ENCODE data around the gene EIF3L. TPM values are rescaled to one million over a fixed set of nuclear protein-coding genes. Genes with fewer than 3 reads are reported as not detected.

Gene EIF3L
- total RNA-seq, 1 donor from 2014 or later = 358 TPM

DNA sequence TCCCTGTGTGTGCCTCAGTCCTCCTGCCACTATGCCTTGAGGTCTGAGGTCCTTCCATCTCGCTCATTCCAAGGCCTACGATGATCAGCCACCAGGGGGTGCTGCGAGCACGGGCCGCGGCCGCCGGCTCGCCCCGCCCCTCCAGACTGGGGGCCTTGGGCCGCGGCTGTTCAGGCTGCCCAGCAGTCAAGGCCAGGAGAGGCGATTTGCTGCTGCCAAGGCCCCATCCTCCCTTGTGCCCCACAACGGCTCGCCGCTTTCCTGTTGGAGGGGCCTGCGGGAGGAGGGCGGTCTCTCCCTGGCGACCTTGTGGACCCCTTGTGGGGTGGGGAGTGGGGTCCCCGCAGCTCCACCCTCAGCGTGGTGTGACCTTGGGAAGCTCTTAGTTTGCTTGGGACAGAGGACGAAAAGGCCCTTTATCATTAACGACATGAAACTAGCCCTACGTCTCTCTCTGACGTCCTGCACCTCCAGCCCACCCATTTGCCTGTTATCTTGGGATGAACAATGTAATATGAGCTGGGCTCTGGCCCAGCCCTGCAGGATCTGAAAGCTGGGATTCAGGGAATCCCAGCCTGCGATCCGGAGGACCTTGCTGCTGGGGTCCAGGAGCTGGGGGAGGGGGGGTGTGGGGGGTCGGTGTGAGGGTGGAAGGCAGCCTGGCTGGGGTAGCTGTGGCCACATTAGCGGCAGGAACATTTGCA lies 31.4 kb upstream of the EIF3L start:
- peak; percentile 88 for DNase-seq

DNA sequence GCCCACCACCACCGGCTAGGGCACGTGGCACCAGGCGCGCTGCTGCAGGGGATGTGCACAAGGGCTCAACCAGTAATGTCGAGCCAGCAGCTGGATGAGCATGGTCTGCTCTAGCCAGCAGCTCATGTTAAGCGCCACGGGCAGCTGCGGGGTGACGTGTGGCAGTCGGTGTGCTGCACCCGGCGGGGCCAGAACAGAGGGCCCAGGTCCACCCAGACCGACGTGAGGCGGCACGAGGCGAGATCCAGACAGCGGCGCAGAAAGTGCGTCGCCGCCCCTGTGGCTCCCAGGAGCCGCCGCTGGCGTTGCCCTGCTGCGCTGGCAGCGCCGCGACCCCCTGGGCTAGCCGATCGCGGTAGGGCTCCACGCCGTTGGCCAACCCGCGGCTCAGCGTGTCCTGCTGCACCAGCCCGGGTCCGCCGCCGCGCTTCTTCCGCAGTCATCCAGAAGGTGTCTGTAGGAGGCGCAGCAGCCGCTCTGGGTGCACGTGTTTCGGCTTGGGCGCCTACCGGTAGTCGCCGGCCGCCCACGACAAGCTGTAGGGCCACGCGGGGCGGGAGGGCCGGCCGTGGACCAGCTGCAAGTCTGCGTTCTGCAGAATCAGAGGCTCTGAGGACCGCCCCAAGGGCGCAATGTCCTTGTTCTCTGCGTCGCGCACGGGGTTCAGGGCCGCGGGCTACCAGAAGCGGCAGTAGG lies 30.7 kb upstream of the EIF3L start:
- peak; percentile 72 for DNase-seq

DNA sequence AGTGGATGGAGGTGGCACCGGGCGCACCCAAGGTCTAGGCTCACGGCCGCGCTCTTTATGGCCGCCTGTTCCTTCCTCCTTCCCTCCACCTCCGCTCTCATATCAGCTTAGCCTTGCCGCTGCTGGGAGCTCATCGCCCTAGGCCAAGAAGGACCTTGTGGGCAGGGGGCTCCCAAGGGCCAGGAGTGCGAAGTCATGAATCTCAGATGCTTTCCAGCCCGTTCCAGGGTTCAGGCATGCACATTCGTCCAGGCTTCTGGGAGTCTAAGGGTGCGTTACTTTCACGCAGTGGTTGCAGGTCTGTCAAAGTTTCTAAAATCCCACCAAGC lies 30.1 kb upstream of the EIF3L start:
- DNase-seq = no peak

DNA sequence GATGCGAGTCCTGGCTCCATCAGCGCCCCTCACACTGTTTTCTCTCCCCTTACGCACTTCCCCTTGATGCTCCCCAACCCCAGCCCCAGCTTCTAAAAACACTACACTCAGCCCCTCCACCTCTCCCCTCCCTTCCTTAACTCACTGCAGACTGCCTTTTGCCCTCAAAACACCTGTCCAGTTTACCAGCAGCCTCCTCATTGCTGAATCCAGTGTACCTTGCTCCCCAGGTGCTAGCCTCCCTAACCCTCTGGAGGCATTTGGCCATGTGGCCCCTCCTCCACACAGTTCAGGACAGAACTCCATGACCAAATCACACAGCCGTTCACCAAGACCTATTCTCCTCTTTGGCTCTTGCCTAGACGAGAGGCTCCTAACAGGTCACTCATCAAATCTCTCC lies 28.9 kb upstream of the EIF3L start:
- DNase-seq = no peak

DNA sequence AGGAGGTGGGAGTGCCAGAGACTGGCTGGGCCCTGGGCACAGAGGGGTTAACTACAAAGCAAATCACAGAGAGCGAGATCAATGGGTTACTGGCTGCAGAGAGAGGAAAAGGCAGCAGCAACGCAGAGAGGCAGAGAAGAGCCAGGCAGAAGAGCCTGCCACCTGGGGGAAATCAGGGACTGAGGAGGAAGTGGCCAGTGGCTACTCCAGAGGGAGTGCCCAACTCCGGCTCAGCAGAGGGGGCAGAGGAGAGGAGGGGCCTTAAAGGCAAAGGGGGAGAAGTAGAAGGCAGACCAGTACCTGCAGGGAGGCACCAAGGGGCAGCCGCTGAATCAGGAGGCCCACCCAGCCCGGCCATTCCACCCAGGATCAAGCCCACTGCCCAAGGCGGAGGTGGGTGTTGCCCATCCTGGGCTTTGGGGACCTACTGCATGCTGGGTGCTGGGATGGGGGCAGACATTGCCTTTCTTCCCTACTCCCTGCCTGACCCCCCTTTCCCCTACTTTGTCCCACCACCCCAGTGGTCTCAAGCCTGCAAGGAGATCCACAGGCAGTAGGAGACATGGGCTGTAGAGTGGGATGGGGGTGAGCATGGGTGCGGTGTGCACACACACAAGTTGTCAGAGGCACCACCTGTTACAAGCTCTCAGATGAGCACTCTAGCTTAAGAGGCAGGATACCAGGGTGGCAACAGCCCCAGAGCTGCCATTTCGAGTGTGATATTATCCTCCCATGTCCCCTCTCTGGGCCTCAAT lies 27.0 kb upstream of the EIF3L start:
- no peak for DNase-seq

DNA sequence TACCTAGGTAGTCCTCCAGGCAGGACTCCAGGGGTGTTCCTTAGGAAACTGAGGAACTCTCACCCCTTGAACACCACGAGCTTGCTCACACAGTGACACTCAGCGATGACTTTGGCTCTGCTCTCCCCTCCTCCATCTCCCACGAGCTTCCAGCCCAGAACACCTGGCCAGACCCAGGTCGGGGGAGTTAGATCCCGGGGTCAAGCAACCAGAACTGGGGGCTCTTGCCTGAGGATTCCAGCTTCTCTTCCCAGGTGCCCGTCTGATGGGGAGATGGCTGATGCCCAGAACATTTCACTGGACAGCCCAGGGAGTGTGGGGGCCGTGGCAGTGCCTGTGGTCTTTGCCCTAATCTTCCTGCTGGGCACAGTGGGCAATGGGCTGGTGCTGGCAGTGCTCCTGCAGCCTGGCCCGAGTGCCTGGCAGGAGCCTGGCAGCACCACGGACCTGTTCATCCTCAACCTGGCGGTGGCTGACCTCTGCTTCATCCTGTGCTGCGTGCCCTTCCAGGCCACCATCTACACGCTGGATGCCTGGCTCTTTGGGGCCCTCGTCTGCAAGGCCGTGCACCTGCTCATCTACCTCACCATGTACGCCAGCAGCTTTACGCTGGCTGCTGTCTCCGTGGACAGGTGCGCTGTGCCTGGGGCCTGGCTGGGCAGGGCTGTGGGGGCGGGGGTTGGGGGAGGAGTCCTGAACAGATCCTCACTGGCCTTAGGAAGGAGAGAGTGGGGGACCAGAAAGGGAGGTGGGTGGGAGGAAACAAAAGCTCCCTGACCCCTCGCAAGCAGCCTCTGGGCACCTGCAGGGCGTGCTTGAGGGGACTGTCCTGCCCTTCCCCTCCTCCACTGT lies 25.9 kb upstream of the EIF3L start, which contains the start of gene GALR3:
TSS of gene GALR3 (plus strand) at position 249 of the 852 bp plus-strand sequence. CDS start at position 274, 25 bp downstream.
- DNase-seq = no peak

DNA sequence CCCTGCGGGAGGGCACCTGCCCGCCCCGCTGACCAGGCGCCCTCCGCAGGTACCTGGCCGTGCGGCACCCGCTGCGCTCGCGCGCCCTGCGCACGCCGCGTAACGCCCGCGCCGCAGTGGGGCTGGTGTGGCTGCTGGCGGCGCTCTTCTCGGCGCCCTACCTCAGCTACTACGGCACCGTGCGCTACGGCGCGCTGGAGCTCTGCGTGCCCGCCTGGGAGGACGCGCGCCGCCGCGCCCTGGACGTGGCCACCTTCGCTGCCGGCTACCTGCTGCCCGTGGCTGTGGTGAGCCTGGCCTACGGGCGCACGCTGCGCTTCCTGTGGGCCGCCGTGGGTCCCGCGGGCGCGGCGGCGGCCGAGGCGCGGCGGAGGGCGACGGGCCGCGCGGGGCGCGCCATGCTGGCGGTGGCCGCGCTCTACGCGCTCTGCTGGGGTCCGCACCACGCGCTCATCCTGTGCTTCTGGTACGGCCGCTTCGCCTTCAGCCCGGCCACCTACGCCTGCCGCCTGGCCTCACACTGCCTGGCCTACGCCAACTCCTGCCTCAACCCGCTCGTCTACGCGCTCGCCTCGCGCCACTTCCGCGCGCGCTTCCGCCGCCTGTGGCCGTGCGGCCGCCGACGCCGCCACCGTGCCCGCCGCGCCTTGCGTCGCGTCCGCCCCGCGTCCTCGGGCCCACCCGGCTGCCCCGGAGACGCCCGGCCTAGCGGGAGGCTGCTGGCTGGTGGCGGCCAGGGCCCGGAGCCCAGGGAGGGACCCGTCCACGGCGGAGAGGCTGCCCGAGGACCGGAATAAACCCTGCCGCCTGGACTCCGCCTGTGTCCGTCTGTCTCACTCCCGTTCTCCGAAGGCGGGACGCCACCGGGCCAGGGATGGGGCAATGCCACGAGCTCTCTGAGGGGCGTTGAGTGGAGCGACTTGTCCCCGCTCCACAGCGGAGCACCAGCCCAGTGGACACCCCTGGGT lies 24.3 kb upstream of the EIF3L start:
- peak; percentile 69 for DNase-seq

DNA sequence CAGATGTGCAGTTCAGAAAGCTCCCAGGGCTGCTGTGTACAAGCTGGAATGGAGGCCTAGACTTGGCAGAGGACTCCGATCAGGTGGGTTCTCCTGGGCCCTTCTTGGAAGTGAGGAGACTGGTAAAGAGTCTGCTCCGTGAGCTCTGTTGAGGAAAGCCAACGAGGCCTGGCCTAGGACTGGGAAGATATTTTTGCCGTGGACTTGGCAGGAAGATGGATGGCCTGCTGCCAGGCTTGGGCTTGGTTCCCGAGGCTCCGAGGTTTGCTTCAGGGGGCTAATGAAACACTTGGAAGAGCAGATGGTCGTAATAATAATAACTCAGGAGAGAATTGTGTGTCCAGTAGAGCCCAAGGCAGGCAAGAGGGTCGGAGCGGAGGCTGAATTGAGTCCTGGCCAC lies 22.2 kb upstream of the EIF3L start:
- no peak for DNase-seq

DNA sequence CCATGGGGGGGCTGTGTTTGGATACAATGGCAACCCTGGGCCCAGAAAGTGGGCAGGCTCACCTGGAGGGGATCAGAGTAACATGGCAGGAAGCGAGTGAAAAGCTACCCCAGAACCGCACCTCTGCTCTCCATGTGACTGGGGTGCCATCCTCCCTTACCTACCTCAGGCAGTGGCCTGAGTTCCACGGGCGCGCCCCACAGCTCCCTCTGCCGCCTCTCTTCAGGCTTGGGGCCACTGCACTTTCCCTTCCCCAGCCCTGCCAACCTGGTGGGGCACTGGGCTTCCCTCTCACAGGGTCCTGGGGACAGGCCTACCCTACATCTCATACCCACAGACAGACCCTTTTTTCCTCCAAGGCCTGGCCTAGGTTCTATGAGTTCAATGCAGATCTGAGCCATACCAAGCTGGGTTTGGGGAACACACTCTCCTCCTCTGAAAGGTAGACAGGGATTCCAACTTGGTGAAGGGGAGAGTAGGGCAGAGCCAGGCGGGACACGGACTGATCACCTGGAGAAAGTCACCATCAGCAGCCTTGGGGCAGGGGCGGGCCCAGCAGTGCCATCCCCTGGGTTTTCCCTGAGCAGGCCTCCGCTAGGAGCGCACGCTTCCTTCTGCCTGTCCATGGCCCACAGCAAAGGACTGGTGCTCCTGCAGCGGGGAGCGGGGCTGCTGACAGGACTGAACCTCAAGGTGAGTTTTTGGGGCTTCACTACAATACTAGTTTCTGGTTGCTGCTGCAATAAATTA lies 19.0 kb upstream of the EIF3L start:
- DNase-seq = no peak

DNA sequence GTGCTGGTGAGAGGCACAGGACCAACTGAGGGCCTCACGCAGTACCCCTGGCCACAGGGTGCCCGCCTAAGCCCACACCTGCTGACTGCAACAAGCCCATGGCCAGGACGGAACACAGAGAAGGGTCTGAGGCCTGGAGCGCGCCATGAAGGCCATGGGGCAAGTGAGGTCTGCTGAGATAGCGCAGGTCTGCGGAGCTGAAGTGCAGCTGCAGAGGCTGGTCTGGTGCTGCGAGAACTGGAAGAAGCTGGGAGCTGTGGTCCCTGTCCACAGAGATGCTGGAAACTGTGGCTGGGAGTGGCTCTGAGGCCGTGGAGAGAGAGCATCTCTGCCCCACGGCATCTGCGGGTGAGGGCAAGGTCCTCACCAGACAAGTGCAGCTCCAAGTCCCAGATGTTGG lies 17.7 kb upstream of the EIF3L start:
- no peak for DNase-seq

DNA sequence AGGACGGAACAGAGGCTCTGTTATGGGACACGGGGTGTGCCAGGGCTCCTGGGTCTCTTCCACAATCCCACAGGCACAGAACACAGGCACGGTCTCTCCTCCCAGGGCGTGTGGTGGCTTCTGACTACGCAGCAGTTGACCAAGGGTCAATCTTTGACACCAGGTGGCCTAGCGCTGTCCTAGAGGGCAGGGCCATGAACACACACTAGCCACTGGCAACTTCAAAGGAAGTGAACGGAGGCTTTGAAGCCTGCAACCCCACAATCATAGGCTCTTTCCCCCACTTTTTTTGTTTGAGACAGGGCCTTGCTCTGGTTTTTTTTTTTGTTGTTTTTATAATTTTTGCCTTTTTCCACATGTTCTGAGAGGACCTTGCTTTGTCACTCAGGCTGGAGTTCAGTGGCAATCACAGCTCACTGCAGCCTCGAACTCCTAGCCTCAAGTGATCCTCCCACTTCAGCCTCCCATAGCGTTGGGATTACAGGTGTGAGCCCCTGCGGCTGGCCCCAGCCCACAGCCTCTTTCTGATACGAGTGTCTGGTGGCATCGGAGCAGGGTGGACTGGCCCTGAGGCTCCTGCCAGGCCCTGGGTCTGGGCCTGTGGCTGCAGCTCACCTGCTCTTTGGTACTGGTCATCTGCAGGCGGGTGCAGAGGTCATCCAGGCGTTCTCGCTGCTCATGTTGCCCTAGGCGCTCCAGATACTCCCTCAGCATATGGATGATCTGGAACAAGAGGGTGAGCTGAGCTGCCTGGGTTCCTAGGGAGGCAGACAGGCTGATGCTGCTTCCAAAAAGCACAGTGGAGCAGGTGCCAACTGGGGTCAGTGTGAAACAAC lies 17.0 kb upstream of the EIF3L start:
- no peak for DNase-seq

DNA sequence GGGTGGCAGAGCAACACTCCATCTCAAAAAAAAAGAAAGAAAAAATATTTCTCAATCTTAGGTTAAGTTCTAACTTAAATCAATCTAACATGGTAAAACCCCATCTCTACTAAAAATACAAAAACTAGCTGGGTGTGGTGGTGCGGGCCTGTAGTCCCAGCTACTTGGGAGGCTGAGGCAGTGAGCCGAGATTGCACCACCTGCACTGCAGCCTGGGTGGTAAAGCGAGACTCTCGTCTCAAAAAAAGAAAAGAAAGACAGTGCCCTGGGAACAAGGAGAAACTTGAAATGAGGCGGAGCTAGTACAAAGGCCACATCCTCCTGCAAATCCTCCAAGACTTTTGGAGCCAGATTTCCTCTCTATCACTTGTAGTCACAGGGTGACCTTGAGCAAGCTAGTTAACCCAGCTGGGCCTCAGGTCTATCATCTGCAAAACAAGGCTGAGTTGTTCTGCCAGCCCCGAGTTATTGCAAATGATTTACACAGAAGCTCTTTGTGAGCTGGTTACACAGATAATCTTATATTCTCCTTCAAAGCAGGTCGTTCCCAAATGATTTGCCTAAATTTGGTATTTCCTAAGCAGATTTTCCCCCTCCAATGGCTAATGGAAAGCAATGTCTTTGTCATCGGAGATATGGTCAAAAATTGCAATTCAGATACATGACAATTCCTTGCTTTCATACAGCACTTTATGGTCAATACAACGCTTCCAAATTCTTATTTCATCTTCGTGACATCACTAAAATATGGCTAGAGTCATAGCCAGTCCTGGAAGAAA lies 7.0 kb upstream of the EIF3L start:
- no peak for DNase-seq

DNA sequence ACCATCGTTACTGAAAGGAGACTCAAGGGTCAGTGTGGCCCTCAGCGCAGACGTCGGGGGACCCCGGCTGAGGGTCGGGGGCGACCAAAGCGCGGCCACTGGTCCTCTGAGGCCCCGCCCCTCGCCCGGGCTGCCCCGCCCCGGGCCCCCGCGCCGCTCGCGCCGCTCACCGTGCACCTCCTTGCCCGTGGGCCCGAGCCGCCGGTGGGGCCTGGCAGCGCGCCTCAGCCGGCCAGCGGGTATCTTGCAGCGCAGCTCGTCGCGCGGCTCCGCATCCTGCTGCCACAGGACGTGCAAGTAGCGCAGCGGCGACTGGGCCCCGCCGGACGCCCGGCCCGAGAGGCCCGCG lies 5.5 kb upstream of the EIF3L start:
- no peak for DNase-seq

DNA sequence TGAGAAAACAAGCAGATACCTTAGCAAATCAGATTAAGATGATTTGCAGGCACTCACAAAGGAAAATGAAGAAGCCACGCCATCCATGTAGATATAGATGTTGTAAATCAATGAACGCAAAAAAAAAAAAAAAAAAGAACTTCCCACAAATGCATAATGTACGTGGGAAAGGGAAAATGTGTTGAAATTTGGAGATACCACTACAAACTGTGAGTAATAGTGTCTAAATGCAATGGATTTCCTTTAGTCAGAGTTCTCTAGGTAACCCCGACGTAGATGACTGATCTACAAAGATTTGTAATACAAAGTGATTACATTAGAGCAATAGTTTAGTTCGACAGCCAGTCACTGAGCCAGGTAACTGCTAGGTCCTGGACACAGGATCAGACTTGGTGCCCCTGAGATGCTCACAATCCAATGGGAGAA lies 4.3 kb upstream of the EIF3L start:
- DNase-seq = no peak

DNA sequence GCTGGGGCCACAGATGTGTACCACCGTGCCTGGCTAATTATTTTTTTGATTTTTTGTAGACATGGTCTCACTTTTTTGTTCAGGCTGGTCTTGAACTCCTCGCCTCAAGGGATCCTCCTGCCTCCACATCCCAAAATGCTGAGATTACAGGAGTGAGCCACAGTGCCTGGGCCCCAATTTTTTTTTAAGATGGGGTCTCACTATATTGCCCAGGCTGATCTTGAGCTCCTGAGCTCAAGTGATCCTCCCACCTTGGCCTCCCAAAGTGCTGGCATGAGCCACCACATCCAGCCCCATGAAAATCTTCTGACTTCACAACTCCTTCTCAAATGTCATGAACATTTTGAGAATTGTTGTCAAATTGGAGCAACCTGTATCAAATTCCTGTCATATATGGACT lies 2.8 kb upstream of the EIF3L start:
- no peak for DNase-seq

DNA sequence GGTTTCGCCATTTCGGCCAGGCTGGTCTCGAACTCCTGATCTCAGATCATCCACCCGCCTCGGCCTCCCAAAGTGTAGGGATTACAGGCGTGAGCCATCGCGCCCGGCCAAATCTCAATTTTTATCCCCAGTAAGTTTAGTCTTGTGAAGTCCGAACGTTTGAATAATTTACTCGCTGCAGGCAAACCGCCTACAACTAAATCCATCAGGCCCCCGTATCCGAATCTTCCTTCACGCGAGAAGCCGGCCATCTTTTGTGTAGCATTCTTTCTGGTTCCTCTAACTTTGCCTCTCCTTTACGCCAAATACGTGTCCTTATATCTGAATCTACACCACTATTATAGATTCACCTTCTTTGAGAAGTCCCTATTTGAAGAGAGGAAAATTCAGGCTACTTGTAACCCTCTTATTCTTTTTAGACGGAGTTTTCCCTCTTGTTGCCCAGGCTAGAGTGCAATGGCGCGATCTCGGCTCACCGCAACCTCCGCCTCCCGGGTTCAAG lies 581 bp upstream of the EIF3L start:
- DNase-seq = peak; percentile 58

DNA sequence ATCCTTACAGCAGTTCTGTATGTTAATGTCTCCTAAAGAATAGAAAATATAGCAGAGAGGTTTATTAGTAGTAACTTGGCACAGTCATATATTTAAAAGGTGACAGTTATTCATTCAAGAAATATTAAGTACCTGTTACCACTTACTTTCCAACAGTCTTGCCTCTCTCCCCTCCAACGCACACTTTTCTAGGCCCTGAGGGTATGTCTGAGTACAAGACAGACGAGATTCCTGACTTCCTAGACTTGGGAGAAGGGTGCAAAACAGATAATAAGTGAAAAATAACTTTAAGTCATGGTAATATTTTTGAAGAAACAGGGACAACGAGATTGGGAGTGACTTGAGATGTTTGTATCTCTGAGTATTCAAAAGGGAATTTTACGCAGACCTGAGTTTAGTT lies 1.6 kb downstream of the EIF3L start:
- DNase-seq = no peak

DNA sequence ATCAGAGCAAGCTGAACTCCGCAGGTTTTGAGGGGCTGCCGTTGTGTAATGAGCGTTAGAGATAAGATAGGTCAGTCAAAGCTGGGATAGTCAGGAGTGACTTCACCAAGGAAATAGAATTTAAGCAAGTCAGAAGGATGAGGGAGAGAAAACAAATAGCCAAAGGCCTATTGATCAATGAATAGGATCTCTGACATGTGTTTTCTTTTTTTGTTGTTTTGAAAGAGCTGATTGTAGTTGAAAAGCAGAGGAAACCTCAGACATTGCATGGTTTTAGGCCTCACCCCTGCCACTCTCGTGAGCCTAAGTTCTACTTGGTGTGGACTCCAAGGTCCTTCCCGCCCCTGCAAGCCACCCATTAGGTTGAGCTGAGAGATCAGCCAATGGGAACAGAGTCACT lies 3.2 kb downstream of the EIF3L start:
- no peak for DNase-seq

DNA sequence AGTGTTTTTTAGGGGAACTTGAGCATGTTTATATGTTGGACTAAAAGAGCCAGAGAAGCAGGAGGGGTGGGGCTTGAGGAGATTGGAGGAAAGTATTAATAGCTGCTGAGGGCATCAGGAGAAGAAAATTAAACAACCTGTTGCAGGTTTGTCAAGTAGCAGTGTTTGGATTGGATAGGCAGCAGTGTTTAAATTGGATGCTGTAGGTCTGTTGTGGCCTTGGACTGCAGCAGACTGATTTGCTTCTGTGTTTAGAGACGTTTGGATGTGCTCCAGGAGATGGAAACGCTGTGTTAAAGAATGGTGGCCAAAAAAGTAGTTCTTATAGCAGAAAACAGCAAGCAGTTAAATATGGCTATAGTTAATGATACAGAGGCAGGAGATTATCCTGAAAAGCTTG lies 5.7 kb downstream of the EIF3L start:
- DNase-seq = no peak

Measured in dermis blood vessel endothelial cell (primary cell).